Uterus (tissue), 2 donors: Measurements from ENCODE around the gene SMARCAL1.

Experiments used
- POLR2A ChIP-seq, 2 donors: fragments of 450-650 bp; IDR thresholded peaks; one replicate each; pipeline ENCODE4 v1.6.1; 2016; ENCODE audit warnings: antibody characterized with exemption in 2 of 2, mild to moderate bottlenecking in 1 of 2, moderate library complexity in 1 of 2
- TF ChIP-seq, protein P1 (sequence below), 4 experiments: fragments of 200-600 bp in 2 of 4; fragments of 450-650 bp in 2 of 4; sonication (generic) in 2 of 4; IDR thresholded peaks; one replicate each; pipeline ENCODE4 v1.5.1; 2016 to 2019; ENCODE audit warnings: antibody characterized with exemption in 4 of 4, mild to moderate bottlenecking in 2 of 4, moderate library complexity in 1 of 4

DNA sequence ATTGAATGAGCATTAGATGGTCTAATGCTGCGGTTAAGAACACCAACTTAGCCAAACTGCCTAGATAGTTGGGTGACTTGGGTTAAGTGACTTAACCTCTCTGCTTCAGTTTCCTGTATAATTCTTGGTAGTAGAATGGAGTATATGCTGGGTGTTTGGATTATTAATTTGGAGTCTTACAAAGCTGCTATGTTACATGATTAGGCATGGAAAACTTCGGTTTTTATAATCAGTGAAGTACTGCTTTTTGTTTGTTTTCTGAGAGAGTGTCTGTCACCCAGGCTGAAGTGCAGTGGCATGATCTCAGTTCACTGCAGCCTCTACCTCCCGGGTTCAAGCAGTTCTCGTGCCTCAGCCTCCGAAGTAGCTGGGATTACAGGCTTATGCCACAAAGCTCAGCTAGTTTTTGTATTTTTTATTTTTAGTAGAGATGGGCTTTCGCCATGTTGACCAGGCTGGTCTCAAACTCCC is 90.9 kb downstream of the SMARCAL1 start:
- no peak for TF ChIP-seq POLR2A (IDR thresholded peaks at IDR 0.05)
- TF ChIP-seq, protein P1, sequence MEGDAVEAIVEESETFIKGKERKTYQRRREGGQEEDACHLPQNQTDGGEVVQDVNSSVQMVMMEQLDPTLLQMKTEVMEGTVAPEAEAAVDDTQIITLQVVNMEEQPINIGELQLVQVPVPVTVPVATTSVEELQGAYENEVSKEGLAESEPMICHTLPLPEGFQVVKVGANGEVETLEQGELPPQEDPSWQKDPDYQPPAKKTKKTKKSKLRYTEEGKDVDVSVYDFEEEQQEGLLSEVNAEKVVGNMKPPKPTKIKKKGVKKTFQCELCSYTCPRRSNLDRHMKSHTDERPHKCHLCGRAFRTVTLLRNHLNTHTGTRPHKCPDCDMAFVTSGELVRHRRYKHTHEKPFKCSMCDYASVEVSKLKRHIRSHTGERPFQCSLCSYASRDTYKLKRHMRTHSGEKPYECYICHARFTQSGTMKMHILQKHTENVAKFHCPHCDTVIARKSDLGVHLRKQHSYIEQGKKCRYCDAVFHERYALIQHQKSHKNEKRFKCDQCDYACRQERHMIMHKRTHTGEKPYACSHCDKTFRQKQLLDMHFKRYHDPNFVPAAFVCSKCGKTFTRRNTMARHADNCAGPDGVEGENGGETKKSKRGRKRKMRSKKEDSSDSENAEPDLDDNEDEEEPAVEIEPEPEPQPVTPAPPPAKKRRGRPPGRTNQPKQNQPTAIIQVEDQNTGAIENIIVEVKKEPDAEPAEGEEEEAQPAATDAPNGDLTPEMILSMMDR (IDR thresholded peaks at IDR 0.05) = no peak
